ENCODE measurements around the gene IGFALS. TPM values are rescaled to one million over a fixed set of nuclear protein-coding genes. Genes with fewer than 3 reads are reported as not detected.

The IGFALS gene
- total RNA-seq, 3 donors from 2014 or later (not counting 1 experiment from before 2014, with no cell fraction given) = 0.47 to 1.1 (median 0.70) TPM

- Mint-ChIP-seq H3K4me1 (peaks cover 6 to 9% of the 10 kb centered on the region in 2 donors), H3K9me3 (no peaks in the 10 kb centered on the region), H3K36me3 (no peaks in the 10 kb centered on the region), H3K27me3 (ENCODE audit: low read depth in 2 of 2) (no peaks in the 10 kb centered on the region), H3K4me3 (no peak overlapping the region), H3K27ac (no peak overlapping the region)
- Histone ChIP-seq H3K27ac (ENCODE audit: low read length) (no peak overlapping the region), H3K36me3 (ENCODE audit: control insufficient read depth, insufficient read depth, low read length) (peaks cover 20% of the 10 kb centered on the region), H3K4me1 (ENCODE audit: control insufficient read depth, insufficient read depth, low read length) (peaks cover 5% of the 10 kb centered on the region), H3K4me3 (ENCODE audit: low read length) (no peak overlapping the region), H3K27me3 (ENCODE audit: control insufficient read depth, insufficient read depth, low read length) (no peaks in the 10 kb centered on the region), H3K9me3 (ENCODE audit: control insufficient read depth, insufficient read depth, low read length) (no peaks in the 10 kb centered on the region)
- intact Hi-C loops (cut with micrococcal nuclease) = no loop called here
- DNase-seq (no peak), ATAC-seq (no peak)
- 98% methylated on average over 15 of the region's 15 CpGs for WGBS (ENCODE audit: insufficient coverage)
- no peak for TF ChIP-seq CTCF (IDR thresholded peaks at IDR 0.05)
These were observed 3.3 kb downstream of the IGFALS start for GRCh38 chr16:1790261-1790610.

DNA sequence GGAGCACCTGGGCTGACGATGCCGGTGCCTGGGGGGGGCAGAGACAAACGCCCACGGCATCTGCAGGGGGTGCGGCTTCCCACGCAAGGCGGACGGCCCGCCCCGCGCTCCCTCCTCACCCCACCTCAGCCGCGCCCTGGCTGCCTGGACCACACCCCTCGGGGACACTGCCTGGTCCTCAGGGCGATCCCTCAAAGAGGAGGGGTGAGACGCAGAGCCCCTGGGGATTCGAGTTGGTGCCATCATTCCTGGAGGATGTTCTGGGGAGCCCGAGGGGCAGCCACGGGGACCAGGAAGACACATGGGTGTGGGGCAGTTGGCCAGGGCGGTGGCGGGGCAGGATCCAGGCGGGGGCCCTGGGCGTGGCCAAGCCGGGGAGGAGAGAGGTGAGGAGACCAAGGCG is 3.9 kb downstream of the IGFALS start:
- peaks cover 8% of the 10 kb centered on the region for H3K4me1 ChIP-seq (ENCODE audit: control insufficient read depth, insufficient read depth, low read length)
- TF ChIP-seq CTCF (IDR thresholded peaks at IDR 0.05) = no peak
- DNase-seq = no peak
- peaks cover 20% of the 10 kb centered on the region for H3K36me3 ChIP-seq (ENCODE audit: control insufficient read depth, insufficient read depth, low read length)
- H3K9me3 Mint-ChIP-seq = no peaks in the 10 kb centered on the region
- 92% methylated on average over 25 of the region's 25 CpGs for WGBS (ENCODE audit: insufficient coverage)
- H3K4me3 Mint-ChIP-seq = no peak overlapping the region
- H3K4me3 ChIP-seq (ENCODE audit: low read length) = no peak overlapping the region
- H3K27ac ChIP-seq (ENCODE audit: low read length) = no peak overlapping the region
- H3K27me3 Mint-ChIP-seq (ENCODE audit: low read depth in 2 of 2) = no peaks in the 10 kb centered on the region
- intact Hi-C loops (cut with micrococcal nuclease) = no loop called here
- no peak for ATAC-seq
- H3K36me3 Mint-ChIP-seq = no peaks in the 10 kb centered on the region
- H3K9me3 ChIP-seq (ENCODE audit: control insufficient read depth, insufficient read depth, low read length) = no peaks in the 10 kb centered on the region
- no peaks in the 10 kb centered on the region for H3K27me3 ChIP-seq (ENCODE audit: control insufficient read depth, insufficient read depth, low read length)
- peaks cover 6 to 13% of the 10 kb centered on the region in 2 donors for H3K4me1 Mint-ChIP-seq
- H3K27ac Mint-ChIP-seq = no peak overlapping the region

GRCh38 chr16:1788708-1789100 is 4.8 kb downstream of the IGFALS start:
- peak overlapping the region in 1 of 2 donors; percentile 68 for H3K27ac Mint-ChIP-seq

More at GRCh38 chr16:1788708-1789100, 4.8 kb downstream of the IGFALS start:
- H3K4me1 Mint-ChIP-seq = peaks cover 6 to 13% of the 10 kb centered on the region in 2 donors
- Histone ChIP-seq H3K4me3 (ENCODE audit: low read length) (no peak overlapping the region), H3K9me3 (ENCODE audit: control insufficient read depth, insufficient read depth, low read length) (no peaks in the 10 kb centered on the region), H3K4me1 (ENCODE audit: control insufficient read depth, insufficient read depth, low read length) (peaks cover 15% of the 10 kb centered on the region), H3K36me3 (ENCODE audit: control insufficient read depth, insufficient read depth, low read length) (peaks cover 20% of the 10 kb centered on the region), H3K27me3 (ENCODE audit: control insufficient read depth, insufficient read depth, low read length) (no peaks in the 10 kb centered on the region), H3K27ac (ENCODE audit: low read length) (no peak overlapping the region)
- ATAC-seq (no peak), DNase-seq (no peak)
- H3K4me3 Mint-ChIP-seq = peak overlapping the region; percentile 35
- H3K9me3 Mint-ChIP-seq = no peaks in the 10 kb centered on the region
- no peak for TF ChIP-seq CTCF (IDR thresholded peaks at IDR 0.05)
- no peaks in the 10 kb centered on the region for H3K27me3 Mint-ChIP-seq (ENCODE audit: low read depth in 2 of 2)
- intact Hi-C loops (cut with micrococcal nuclease) = no loop called here
- WGBS (ENCODE audit: insufficient coverage) = 91% methylated on average over 19 of the region's 19 CpGs
- no peaks in the 10 kb centered on the region for H3K36me3 Mint-ChIP-seq
